ENCODE data around the gene YRDC.

DNA sequence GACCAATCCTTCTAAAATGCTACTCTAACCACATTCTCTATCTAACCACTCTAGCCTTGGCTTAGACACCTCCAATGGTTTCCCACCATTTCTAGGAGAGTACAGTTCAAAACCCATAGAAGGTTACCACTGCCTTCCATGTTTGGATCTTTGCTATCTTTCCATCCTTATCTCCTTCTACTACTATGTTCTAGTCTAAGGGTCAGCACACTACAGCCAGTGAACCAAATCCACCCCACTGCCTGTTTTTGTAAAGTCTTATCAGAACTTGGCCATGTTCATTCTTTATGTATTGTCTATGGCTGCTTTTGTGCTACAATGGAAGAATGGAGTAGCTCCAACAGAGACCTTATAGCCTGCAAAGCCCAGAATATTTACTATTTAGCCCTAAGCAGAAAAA is 45.1 kb upstream of the YRDC start:
- no peak for TF ChIP-seq CTCF (IDR thresholded peaks at IDR 0.05 in 2 of 3, conservative IDR thresholded peaks at IDR 0.05 in 1 of 3; ENCODE audit: borderline replicate concordance in 1 of 3, insufficient read depth in 1 of 3, low read depth in 2 of 3, low read length in 2 of 3)
- TF ChIP-seq POLR2AphosphoS5 (IDR thresholded peaks at IDR 0.05; ENCODE audit: low read depth, low read length), result no peak
- no peak for TF ChIP-seq FOSL1 (IDR thresholded peaks at IDR 0.05; ENCODE audit: low read depth)
- TF ChIP-seq, protein P1, sequence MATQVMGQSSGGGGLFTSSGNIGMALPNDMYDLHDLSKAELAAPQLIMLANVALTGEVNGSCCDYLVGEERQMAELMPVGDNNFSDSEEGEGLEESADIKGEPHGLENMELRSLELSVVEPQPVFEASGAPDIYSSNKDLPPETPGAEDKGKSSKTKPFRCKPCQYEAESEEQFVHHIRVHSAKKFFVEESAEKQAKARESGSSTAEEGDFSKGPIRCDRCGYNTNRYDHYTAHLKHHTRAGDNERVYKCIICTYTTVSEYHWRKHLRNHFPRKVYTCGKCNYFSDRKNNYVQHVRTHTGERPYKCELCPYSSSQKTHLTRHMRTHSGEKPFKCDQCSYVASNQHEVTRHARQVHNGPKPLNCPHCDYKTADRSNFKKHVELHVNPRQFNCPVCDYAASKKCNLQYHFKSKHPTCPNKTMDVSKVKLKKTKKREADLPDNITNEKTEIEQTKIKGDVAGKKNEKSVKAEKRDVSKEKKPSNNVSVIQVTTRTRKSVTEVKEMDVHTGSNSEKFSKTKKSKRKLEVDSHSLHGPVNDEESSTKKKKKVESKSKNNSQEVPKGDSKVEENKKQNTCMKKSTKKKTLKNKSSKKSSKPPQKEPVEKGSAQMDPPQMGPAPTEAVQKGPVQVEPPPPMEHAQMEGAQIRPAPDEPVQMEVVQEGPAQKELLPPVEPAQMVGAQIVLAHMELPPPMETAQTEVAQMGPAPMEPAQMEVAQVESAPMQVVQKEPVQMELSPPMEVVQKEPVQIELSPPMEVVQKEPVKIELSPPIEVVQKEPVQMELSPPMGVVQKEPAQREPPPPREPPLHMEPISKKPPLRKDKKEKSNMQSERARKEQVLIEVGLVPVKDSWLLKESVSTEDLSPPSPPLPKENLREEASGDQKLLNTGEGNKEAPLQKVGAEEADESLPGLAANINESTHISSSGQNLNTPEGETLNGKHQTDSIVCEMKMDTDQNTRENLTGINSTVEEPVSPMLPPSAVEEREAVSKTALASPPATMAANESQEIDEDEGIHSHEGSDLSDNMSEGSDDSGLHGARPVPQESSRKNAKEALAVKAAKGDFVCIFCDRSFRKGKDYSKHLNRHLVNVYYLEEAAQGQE (IDR thresholded peaks at IDR 0.05; ENCODE audit: low read depth), result no peak
- no peak for TF ChIP-seq EZH2phosphoT487 (IDR thresholded peaks at IDR 0.05; ENCODE audit: borderline replicate concordance)
- no peak for TF ChIP-seq EZH2 (IDR thresholded peaks at IDR 0.05)
- no peak for TF ChIP-seq POLR2A (IDR thresholded peaks at IDR 0.05; ENCODE audit: borderline replicate concordance, extremely low read depth, insufficient read depth, insufficient read length)
- no peak for TF ChIP-seq MAX (IDR thresholded peaks at IDR 0.05)

All from HCT116 (cell line).